Loucy (cell line): Measurements from ENCODE around the gene SCN8A.

Experiments
- H2AFZ ChIP-seq: fragments of 200-600 bp; sonication (generic); 2 replicates; pipeline ENCODE4 v1.6.0; 2016; ENCODE audit warnings: antibody characterized with exemption, mild to moderate bottlenecking, low read length, moderate library complexity
- H3F3A ChIP-seq: fragments of 200-600 bp; 2 replicates; pipeline ENCODE4 v1.6.0; 2016; ENCODE audit warnings: antibody characterized with exemption, low read depth, mild to moderate bottlenecking
- H3K27me3 ChIP-seq: fragments of 200-600 bp; sonication (generic); 2 replicates; pipeline ENCODE4 v1.6.1; 2014; ENCODE audit warnings: low read length, mild to moderate bottlenecking; ENCODE audit not compliant: insufficient read depth, poor library complexity, severe bottlenecking
- H3K36me3 ChIP-seq: fragments of 200-600 bp; sonication (generic); 2 replicates; pipeline ENCODE4 v1.6.1; 2016; ENCODE audit warnings: low read length; ENCODE audit not compliant: insufficient read depth
- H3K4me1 ChIP-seq: fragments of 200-600 bp; sonication (generic); 2 replicates; pipeline ENCODE4 v1.5.1; 2014; ENCODE audit warnings: low read length, mild to moderate bottlenecking; ENCODE audit not compliant: insufficient read depth, poor library complexity, severe bottlenecking
- H3K4me2 ChIP-seq: fragments of 200-600 bp; sonication (generic); 2 replicates; pipeline ENCODE4 v1.6.0; 2014; ENCODE audit warnings: antibody characterized with exemption, low read length, low read depth, mild to moderate bottlenecking; ENCODE audit not compliant: poor library complexity, severe bottlenecking
- H3K4me3 ChIP-seq: fragments of 200-600 bp; sonication (generic); 2 replicates; pipeline ENCODE4 v1.5.1; 2014; ENCODE audit warnings: low read length, mild to moderate bottlenecking, mixed read lengths; ENCODE audit not compliant: poor library complexity, severe bottlenecking
- H3K79me2 ChIP-seq: fragments of 200-600 bp; sonication (generic); 2 replicates; pipeline ENCODE4 v1.6.1; 2014; ENCODE audit warnings: low read length; ENCODE audit not compliant: insufficient read depth
- H3K9ac ChIP-seq: fragments of 200-600 bp; sonication (generic); 2 replicates; pipeline ENCODE4 v1.6.0; 2014; ENCODE audit warnings: mild to moderate bottlenecking, low read depth, low read length, moderate library complexity; ENCODE audit not compliant: poor library complexity, severe bottlenecking
- H3K9me2 ChIP-seq: fragments of 200-600 bp; sonication (generic); replicated peaks from 2 replicates; pipeline ENCODE4 v1.6.1; 2016; ENCODE audit warnings: low read depth, low read length, mixed read lengths
- H3K9me3 ChIP-seq: fragments of 200-600 bp; sonication (generic); 2 replicates; pipeline ENCODE4 v1.6.1; 2014; ENCODE audit warnings: mild to moderate bottlenecking, antibody characterized with exemption, low read length, low read depth; ENCODE audit not compliant: insufficient read depth
- H4K20me1 ChIP-seq: fragments of 200-600 bp; sonication (generic); 2 replicates; pipeline ENCODE4 v1.6.0; 2014; ENCODE audit warnings: antibody characterized with exemption, low read length, mild to moderate bottlenecking; ENCODE audit not compliant: insufficient read depth, poor library complexity, severe bottlenecking
- CTCF ChIP-seq: fragments of 200-600 bp; sonication (generic); conservative IDR thresholded peaks from 2 replicates; pipeline ENCODE4 v1.5.1; 2014; ENCODE audit warnings: mild to moderate bottlenecking, antibody characterized with exemption, low read length
- EZH2phosphoT487 ChIP-seq: fragments of 200-600 bp; IDR thresholded peaks from 2 replicates; pipeline ENCODE4 v1.6.1; 2018; ENCODE audit warnings: antibody characterized with exemption, mild to moderate bottlenecking, moderate library complexity, borderline replicate concordance

SCN8A gene

DNA sequence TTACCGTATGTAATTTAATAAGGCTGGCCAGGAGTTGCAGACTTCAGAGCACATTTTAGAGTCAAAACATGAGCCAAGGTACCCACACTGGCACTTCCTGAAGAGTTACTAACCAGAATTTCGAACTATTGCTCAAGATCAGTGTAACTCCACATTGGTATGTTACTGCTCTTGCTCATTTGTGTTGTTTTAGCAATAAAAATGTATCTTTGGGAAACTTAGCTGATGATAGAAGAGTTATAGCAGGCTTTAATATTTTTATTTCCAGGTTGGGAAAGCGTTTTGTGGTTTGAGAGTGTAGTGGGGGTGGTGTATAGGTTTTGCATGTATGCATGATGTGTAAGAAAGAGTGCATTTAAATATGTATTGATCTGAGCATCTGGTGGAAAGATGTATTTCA lies 96.6 kb downstream of the SCN8A start:
- no peaks in the 10 kb centered on the region for H3F3A ChIP-seq
- no peaks in the 10 kb centered on the region for H3K27me3 ChIP-seq
- H3K79me2 ChIP-seq: no peaks in the 10 kb centered on the region
- no peaks in the 10 kb centered on the region for H3K9me2 ChIP-seq
- no peaks in the 10 kb centered on the region for H3K36me3 ChIP-seq
- no peaks in the 10 kb centered on the region for H4K20me1 ChIP-seq
- peak overlapping the region; percentile 58 for H3K4me2 ChIP-seq
- H3K4me3 ChIP-seq: peak overlapping the region; percentile 24
- TF ChIP-seq CTCF (no peak), EZH2phosphoT487 (no peak)
- H3K9me3 ChIP-seq: no peaks in the 10 kb centered on the region
- H3K9ac ChIP-seq: no peak overlapping the region
- peaks cover 31% of the 10 kb centered on the region for H3K4me1 ChIP-seq
- peak overlapping the region; percentile 86 for H2AFZ ChIP-seq

DNA sequence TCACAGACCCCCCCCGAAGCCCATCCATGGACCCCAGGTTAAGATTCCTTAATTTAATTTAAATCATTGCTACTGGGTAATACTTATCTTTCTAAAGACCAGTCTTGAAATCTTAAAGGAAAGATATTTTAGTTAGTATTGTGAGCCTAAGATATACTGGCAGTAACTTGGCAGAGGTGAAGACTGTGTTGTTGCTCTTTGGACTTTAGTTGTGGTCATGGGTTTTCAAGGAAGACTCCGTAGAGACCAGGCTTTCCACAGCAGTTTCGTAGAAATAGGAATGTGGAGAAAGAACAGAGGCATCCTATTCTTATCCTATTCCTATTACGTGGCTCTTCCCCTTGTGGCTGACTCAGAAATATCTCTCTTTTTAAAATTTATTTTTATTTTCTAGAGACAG lies 99.0 kb downstream of the SCN8A start:
- TF ChIP-seq EZH2phosphoT487: no peak
- TF ChIP-seq CTCF: no peak
- no peaks in the 10 kb centered on the region for H3K36me3 ChIP-seq
- H3K9me2 ChIP-seq: no peaks in the 10 kb centered on the region
- no peak overlapping the region for H3K9ac ChIP-seq
- H2AFZ ChIP-seq: no peak overlapping the region
- no peaks in the 10 kb centered on the region for H3F3A ChIP-seq
- peaks cover 31% of the 10 kb centered on the region for H3K4me1 ChIP-seq
- H4K20me1 ChIP-seq: no peaks in the 10 kb centered on the region
- H3K79me2 ChIP-seq: no peaks in the 10 kb centered on the region
- H3K4me2 ChIP-seq: no peak overlapping the region
- H3K27me3 ChIP-seq: no peaks in the 10 kb centered on the region
- H3K9me3 ChIP-seq: no peaks in the 10 kb centered on the region
- no peak overlapping the region for H3K4me3 ChIP-seq

DNA sequence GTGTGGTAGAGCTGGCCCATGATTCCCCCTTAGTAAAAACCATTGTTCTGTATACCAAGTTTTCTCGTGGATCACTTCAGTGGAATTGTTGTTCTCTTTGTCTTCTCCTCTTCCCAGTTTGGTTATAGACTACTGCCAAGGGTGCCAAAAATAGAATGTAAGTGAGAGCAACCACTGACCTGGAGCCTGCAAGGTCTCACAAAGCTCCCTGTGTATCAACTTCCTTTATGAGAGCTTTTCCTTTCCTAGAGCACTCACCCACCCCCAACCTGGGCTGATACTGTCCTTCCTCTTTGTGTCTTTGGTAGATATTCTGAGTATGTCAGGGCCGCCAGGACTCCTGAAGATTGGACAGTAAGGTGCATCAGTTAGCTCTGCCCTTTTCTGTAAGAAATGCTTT lies 101.0 kb downstream of the SCN8A start:
- no peaks in the 10 kb centered on the region for H3K27me3 ChIP-seq
- no peak for TF ChIP-seq CTCF
- no peak for TF ChIP-seq EZH2phosphoT487
- H3K9me2 ChIP-seq: no peaks in the 10 kb centered on the region
- no peaks in the 10 kb centered on the region for H3K79me2 ChIP-seq
- no peak overlapping the region for H3K4me3 ChIP-seq
- no peaks in the 10 kb centered on the region for H3K36me3 ChIP-seq
- peak overlapping the region; percentile 23; the same call in 1 of the 2 replicates for H2AFZ ChIP-seq
- peaks cover 23% of the 10 kb centered on the region for H3K4me1 ChIP-seq
- no peaks in the 10 kb centered on the region for H3K9me3 ChIP-seq
- no peaks in the 10 kb centered on the region for H3F3A ChIP-seq
- H3K9ac ChIP-seq: no peak overlapping the region
- no peaks in the 10 kb centered on the region for H4K20me1 ChIP-seq
- peak overlapping the region; percentile 3 for H3K4me2 ChIP-seq
